C4-2B (cell line): ENCODE measurements around the gene CHST14.

Experiments
- CTCF ChIP-seq: fragments of 450-650 bp; conservative IDR thresholded peaks from 2 replicates; pipeline ENCODE4 v1.5.1; 2017; ENCODE audit warnings: mild to moderate bottlenecking
- ZFX ChIP-seq: fragments of 450-650 bp; IDR thresholded peaks from 2 replicates; pipeline ENCODE4 v1.6.1; 2017

GRCh38 chr15:40450047-40450446 lies 20.7 kb upstream of the CHST14 start:
- TF ChIP-seq CTCF, result no peak
- TF ChIP-seq ZFX, result no peak
